ENCODE measurements around the gene SLC41A3.
"Not testable (repeated sequence)": the region's sequence is repeated elsewhere in the genome, so short reads cannot be mapped to it uniquely, and the experiment has no call there.

SLC41A3 gene

GRCh38 chr3:125958511-125959316, 125.2 kb downstream of the SLC41A3 start:
- no peak for FAIRE-seq
- no peak for DNase-seq (ENCODE audit: low spot score)

GRCh38 chr3:125957674-125958510, 126.0 kb downstream of the SLC41A3 start:
- no peak for FAIRE-seq
- no peak for DNase-seq (ENCODE audit: low spot score)

DNA sequence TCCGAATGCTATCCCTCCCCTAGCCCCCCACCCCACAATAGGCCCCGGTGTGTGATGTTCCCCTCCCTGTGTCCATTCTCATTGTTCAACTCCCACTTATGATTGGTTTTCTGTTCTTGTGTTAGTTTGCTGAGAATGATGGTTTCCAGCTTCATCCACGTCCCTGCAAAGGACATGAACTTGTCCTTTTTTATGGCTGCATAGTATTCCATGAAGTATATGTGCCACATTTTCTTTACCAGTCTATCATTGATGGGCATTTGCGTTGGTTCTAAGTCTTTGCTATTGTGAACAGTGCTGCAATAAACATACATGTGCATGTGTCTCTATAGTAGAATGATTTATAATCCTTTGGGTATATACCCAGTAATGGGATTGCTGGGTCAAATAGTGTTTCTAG, 126.9 kb downstream of the SLC41A3 start:
- not testable (repeated sequence) for FAIRE-seq; DNase-seq (ENCODE audit: low spot score)
